ENCODE measurements around the gene CLASP2.
"Not testable (repeated sequence)": the region's sequence is repeated elsewhere in the genome, so short reads cannot be mapped to it uniquely, and the experiment has no call there.

The CLASP2 gene

DNA sequence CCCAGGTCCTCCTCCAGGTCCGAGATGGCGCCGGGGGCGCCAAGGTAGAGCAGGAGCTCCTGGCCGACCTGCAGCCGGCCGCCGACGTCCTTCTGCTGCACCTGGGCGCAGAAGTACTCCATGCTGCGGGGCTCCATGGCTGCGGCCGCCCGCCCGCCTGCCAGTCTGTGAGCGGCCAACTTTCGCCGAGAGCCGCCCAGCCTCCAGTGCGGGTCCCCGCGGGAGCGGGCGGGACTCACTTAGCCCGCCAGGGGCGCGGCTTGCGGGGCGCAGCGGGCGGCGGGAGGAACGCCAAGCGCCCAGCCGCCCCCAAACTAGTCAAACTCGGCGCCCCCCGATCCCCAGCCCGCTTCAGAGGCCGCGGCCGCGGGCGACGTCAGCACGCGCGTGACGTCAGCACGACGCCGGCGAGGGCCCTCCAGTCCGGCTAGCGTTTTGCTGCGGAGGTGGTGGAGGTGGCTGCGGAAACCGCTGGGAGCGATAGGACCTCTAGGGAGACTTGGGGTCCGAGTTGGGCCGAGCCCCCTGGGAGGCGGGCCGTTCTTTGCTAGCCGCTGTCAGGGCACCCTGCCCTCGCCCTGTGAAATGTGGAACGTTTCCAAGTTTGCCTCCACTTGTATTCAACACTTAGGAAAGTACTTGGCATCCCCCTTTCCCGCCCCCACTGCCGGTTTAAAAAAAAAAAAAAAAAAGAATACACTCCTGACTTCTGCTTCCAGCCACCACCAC, at the start of gene CLASP2:
TSS of gene CLASP2 (minus strand) at position 389 of the 729 bp plus-strand sequence. CDS start at position 137, 252 bp downstream.
- peak; percentile 59 for DNase-seq

DNA sequence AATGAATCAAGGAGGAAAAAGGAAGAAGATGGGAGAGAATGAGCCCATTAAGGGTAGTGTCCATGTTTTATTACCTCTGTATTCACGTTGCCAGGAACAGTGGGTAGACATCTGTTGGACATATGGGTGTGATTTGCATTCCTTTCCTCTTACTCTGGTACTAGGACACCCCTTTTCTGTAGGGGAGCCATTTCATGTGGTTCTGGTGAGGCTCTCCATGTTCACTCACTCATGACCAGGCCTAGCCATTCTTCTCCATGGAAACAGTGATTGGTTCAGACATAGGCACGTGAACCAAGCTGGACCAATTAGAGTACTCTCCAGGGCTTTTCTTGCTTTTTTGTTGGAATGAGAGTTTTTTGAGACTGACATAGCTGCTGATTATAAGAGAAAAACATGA, 40.8 kb upstream of the CLASP2 start:
- no peak for DNase-seq

DNA sequence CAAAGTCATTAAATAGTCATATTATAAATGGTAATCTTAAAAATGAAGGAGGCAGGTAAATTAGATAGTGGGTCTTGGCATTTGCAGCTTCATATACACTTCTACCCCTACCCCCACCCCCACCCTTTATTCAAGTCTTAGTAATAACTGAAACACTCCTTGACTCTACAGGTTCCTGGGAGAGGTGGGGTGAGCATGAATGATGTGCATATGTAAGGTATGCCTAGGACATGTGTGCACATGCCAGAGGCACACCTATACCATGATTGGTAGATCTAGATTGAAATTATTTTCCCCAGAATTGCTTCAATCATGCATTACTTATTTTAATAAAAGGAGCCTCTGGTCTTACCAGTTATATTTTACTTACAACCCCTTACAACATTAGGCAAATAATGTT, 40.2 kb upstream of the CLASP2 start:
- DNase-seq, result no peak

- not testable (repeated sequence) for DNase-seq
Observed at GRCh38 chr3:33754391-33754790, 36.3 kb upstream of the CLASP2 start.

DNA sequence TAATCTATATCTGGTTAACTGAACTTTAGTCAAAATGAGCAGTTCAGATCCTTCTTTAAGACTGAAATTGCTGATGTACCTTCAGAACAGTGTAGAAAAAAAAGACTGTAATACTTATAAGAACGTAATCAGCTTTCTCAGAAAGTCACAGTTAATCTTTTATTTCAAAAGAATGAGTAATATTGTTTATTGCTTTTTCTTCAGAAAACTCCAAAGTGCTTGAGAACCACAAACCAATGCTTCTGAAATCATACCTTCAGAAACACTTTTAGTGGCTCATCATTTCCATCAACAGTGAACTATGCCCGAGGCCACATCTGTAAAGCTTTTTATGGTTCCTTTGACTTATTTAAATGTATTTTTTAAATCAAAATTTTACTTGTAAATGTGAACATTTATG, 33.3 kb upstream of the CLASP2 start:
- DNase-seq, result no peak

DNA sequence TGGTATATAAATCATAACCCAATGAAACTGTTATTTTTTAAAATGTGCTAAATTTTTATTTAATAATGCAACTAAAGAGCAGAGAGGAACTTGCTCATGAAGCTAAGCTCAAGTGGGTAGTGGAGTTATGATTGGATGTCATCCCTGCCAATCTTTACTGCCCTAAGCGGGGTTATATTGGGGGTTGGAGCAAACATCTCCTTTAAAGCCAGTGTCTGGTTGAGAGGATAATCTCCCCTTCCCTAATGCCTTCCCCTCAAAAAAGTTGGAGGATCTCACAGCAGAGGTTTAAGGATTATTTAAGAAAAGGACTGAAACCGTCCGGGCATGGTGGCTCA, 32.1 kb upstream of the CLASP2 start:
- no peak for DNase-seq

DNA sequence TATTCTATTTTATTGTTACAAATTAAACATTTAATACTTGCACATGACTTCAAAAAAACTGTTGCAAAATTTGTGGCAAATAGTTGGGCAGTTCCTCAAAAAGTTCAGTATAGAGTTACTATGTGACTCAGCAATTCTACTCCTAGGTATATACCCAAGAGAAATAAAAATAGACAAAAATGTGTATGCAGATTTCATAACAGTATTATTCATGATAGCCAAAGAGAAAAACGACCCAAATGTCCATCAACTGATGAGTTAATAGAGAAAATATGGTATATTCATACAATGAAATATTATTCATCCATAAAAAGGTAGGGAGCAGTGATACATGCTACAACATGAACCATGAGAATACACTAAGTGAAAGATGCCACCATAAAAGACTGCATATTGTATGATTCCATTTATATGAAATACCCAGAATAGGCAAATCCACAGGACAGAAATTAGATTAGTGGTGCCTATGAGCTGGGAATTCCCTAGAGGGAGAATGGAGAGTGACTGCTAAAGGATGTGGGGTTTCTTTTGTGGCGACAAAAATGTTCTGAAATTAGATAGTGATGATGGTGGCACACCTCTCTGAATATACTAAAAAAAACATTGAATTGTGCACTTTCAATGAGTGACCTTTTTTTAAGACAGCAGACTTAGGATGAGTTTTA, 31.6 kb upstream of the CLASP2 start:
- DNase-seq, result no peak

DNA sequence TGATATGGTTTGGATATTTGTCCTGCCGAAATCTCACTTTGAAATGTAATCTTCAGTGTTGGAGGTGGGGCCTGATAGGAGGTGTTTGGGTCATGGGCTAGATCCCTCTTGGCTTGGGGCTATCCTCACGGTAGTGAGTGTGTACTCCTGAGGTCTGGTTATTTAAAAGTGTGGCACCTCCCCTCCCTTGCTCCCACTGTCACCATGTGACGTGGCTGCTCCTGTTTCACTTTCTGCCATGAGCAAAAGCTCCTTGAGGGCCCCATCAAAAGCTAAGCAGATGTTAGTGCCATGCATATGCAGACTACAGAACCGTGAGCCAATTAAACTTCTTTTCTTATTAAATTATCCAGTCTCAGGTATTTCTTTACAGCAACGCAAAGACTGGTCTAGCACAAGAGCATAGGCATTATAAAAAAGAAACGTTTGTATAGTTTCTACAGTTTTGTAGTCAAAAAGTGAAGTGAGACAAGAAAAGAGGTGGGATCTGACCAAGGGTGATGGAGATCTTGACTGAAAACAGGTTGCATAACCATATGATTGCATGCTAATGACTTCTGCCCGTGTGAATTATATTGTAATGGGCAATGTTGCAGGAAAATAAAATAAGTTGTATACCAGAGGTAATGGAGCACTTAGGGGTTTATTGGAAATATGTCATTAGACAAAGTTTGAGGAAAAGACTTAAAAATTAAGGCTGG, 28.5 kb upstream of the CLASP2 start:
- no peak for DNase-seq

GRCh38 chr3:33737146-33737545, 19.1 kb upstream of the CLASP2 start:
- no peak for DNase-seq

- no peak for DNase-seq
Observed at GRCh38 chr3:33732394-33732793, 14.3 kb upstream of the CLASP2 start.

- DNase-seq, result no peak
Observed at GRCh38 chr3:33729993-33730392, 11.9 kb upstream of the CLASP2 start.

- no peak for DNase-seq
Observed at GRCh38 chr3:33724256-33724655, 6.2 kb upstream of the CLASP2 start.

DNA sequence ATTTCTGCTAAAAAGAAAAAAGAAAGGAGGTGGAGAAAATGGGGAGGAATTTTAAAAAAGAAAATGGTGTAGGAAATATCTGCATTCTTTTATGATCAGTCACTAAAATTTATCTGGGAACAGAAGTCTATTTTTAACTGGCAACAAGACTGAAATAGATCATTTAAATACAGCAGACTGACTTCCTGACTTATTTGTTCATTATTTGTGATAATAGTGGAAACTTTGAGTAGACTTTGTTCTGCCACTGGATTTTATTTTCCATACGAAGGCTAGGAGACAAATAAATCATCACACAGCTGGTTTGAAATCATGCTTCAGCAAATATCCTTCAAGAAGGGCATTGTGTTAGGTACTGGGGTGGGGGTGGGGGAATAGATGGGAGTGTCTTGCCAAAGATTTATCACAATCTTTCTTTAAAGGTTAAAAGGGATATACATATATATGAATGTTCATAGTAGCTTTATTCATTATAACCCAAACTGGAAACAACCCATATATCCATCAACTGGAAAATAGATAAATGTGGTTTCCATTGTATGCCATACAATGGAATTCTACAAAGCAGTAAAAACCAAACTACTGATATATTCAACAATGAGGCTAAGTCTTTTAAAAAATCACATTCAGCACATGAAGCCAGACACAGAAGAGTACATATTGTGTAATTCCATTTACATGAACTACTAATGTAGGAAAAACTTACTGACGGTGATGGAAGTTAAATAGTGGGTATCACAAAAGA, 4.7 kb upstream of the CLASP2 start:
- DNase-seq, result no peak

DNA sequence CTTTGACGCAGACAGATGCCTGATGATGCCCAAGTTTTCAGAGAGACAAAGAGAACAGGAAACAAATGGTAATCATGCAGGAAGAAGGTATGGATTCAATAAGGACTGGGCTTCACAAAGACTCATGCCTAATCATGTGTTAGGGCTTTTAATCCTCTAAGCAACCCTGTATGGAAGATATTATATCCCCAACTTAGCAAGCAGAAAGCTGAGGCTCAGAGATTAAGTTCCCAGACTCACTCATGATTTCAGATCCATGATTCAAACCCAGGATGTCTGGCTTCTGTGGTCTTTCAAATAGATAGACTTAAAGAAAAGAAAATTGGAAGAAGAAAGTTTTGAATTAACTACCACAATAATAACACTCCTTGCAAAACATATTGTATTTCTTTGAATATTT, 4.1 kb upstream of the CLASP2 start:
- DNase-seq, result no peak

DNA sequence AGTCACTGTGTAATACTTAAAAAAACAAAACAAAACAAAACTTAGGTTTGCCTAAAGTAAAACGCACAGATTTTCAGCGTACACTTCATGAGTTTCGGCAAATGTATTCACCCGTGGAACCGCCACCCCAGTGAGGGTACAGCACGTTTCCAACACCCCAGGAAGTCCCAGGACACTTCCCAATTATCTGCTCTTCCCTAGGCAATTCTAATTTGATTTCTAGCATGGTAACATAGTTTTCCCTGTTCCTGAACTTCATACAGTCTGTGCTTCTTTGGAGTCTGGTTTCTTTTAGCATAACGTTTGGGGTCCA, 497 bp upstream of the CLASP2 start:
- no peak for DNase-seq

DNA sequence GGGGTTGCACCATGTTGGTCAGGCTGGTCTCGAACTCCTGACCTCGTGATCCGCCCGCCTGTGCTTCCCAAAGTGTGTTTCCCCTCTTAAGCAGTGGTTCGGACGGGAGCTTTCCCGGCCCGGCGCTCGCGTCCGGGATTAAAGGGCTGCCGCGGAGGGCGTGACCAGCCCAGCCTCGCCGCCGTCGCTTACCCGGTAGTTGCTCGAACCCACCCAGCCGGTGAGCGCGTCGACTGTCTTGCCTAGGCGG, 513 bp downstream of the CLASP2 start:
- no peak for DNase-seq

- no peak for DNase-seq
Observed at GRCh38 chr3:33716227-33716626, 1.8 kb downstream of the CLASP2 start.

DNA sequence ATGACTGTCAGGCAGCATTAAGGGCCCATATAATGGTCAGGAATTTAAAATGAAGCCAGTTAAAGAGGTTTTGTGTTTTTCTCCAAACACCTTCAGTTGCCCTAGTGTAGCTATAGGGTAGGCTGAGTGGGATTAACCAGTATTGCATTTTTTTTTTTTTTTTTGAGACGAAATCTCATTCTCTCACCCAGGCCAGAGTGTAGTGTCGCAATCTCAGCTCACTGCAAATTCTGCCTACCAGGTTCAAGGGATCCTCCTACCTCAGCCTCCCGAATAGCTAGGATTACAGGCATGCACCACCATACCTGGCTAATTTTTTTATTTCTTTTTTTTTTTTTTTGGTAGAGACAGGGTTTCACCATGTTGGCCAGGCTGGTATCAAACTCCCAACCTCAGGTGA, 7.0 kb downstream of the CLASP2 start:
- DNase-seq, result no peak

DNA sequence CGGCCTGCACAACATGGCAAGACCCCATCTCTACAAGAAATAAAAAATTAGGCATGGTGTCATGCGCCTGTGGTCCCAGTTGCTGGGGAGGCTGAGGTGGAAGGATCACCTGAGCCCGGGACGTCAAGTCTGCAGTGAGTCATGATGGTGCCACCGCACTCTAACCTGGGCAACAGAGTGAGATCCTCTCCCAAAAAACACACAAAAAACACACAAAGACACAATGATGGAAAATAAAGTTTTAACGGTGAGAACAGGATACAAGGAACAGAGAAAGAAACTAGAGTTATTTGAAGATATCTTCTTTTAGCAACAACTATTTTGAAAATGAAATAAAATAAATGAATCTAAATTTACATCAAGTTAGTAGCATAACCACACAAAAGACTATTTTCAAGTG, 12.0 kb downstream of the CLASP2 start:
- no peak for DNase-seq

GRCh38 chr3:33704891-33705290, 13.2 kb downstream of the CLASP2 start:
- no peak for DNase-seq

DNA sequence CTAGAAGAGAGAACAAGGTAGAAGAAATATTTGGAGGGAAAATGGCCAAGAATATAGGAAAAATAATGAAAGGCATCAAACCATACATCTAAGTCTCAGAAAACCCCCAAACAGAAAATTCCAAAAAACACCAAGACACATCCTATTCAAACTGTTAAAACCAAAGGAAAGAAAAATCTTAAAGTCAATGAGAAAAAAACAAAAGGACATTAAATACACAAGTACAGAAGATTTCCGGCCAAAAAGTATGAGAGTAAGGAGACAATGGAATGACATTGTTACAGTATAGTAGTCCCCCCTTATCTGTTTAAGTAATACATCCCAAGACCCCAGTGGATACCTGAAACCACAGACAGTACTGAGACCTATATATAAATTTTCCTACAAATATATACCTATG, 18.8 kb downstream of the CLASP2 start:
- no peak for DNase-seq

GRCh38 chr3:33694944-33695343, 23.1 kb downstream of the CLASP2 start:
- DNase-seq, result no peak

- no peak for DNase-seq
Observed at GRCh38 chr3:33690341-33690740, 27.7 kb downstream of the CLASP2 start.

DNA sequence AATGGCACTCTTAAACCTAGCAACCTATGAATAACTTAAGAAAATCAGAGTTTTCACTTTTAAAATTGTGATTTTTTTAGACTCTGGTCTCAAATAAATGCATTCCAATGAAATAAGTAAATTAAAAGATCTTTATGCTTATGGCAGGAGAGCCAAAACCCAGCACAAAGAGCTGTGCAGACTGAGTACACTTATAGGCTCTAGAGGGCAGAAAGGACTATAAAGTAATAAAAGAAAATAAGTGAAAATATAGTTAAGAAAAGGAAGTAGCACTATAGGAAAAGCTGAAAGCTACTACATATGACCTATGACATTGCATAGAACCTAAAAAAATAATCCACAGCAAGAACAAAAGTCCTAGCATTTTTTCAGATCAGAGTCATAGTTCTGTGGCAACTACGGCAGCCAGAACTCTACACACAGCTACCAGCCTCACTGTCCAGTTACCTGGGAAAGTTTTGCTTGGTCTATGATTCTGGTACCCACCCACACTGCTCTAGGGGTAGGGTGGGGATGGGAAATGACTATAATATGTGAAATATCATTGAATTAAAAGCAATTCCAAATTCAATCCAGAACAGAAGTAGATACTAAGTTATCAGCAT, 30.5 kb downstream of the CLASP2 start:
- DNase-seq, result no peak
